Coronary artery (tissue), 2 donors: Measurements from ENCODE around the gene RALGAPA2.

ENCODE experiments used
- DNase-seq: peaks from one replicate; pipeline ENCODE4 v3.0.0-alpha.2; 2017; ENCODE audit warnings: low spot score
- H3K27ac ChIP-seq, 2 donors: fragments of 200-600 bp; sonication (generic); one replicate each; pipeline ENCODE4 v1.5.1; 2016 to 2019
- H3K4me3 ChIP-seq: fragments of 200-600 bp; sonication (generic); 2 replicates; pipeline ENCODE4 v1.5.1; 2016; ENCODE audit warnings: mild to moderate bottlenecking, moderate library complexity
- TF ChIP-seq, protein P1 (sequence below): fragments of 200-600 bp; sonication (generic); IDR thresholded peaks from one replicate; pipeline ENCODE4 v1.5.1; 2019; ENCODE audit warnings: antibody characterized with exemption

RALGAPA2 gene

GRCh38 chr20:20561172-20561571, 151.3 kb downstream of the RALGAPA2 start:
- H3K27ac ChIP-seq: no peak overlapping the region
- no peak for DNase-seq
- TF ChIP-seq, protein P1, sequence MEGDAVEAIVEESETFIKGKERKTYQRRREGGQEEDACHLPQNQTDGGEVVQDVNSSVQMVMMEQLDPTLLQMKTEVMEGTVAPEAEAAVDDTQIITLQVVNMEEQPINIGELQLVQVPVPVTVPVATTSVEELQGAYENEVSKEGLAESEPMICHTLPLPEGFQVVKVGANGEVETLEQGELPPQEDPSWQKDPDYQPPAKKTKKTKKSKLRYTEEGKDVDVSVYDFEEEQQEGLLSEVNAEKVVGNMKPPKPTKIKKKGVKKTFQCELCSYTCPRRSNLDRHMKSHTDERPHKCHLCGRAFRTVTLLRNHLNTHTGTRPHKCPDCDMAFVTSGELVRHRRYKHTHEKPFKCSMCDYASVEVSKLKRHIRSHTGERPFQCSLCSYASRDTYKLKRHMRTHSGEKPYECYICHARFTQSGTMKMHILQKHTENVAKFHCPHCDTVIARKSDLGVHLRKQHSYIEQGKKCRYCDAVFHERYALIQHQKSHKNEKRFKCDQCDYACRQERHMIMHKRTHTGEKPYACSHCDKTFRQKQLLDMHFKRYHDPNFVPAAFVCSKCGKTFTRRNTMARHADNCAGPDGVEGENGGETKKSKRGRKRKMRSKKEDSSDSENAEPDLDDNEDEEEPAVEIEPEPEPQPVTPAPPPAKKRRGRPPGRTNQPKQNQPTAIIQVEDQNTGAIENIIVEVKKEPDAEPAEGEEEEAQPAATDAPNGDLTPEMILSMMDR: no peak

DNA sequence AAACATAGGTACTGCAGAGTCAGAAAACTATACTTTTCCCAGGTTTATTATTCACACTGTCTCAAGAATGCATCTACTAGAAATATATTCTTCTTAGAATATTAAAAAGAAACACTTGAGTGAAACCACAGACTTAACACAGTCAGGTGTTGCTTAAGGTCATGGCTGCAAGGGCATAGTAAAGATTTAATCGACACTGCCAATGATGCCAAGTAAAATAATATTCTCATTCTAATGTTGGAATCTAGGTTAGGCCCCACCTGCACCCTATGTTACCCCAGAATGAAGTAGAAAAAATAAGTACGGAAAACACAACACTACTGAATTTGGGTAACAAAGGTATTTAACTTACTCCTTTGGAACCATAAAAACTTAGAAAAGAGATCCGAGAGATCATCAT, 155.0 kb downstream of the RALGAPA2 start:
- no peak for DNase-seq
- H3K27ac ChIP-seq: no peak overlapping the region
- TF ChIP-seq, protein P1: no peak
- no peak overlapping the region for H3K4me3 ChIP-seq

More at GRCh38 chr20:20561172-20561571, 151.3 kb downstream of the RALGAPA2 start:
- no peak overlapping the region for H3K4me3 ChIP-seq

- no peak overlapping the region for H3K27ac ChIP-seq
- H3K4me3 ChIP-seq: no peak overlapping the region
- TF ChIP-seq, protein P1: no peak
- DNase-seq: no peak
Observed at GRCh38 chr20:20555838-20556237, 156.6 kb downstream of the RALGAPA2 start.

DNA sequence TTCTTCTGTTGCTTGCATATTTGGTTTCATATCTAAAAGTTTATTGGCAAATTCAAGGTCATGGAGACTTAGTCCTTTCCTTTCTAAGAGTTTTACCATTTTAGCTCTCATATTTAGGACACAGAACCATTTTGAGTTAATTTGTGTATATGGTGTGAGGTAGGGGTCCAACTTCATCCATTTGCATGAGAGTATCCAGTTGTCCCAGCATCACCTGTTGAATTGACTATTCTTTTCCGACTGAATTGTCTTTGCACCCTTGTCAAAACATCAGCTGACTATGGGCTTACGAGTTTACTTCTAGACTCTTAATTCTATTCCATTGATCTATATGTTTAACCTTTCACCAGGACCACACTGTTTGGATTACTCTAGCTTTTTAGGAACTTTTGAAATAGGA, 157.5 kb downstream of the RALGAPA2 start:
- DNase-seq: no peak
- TF ChIP-seq, protein P1: no peak
- H3K27ac ChIP-seq: no peak overlapping the region
- H3K4me3 ChIP-seq: no peak overlapping the region

- no peak overlapping the region for H3K4me3 ChIP-seq
- DNase-seq: no peak
- TF ChIP-seq, protein P1: no peak
- H3K27ac ChIP-seq: no peak overlapping the region
Observed at GRCh38 chr20:20553541-20553940, 158.9 kb downstream of the RALGAPA2 start.

DNA sequence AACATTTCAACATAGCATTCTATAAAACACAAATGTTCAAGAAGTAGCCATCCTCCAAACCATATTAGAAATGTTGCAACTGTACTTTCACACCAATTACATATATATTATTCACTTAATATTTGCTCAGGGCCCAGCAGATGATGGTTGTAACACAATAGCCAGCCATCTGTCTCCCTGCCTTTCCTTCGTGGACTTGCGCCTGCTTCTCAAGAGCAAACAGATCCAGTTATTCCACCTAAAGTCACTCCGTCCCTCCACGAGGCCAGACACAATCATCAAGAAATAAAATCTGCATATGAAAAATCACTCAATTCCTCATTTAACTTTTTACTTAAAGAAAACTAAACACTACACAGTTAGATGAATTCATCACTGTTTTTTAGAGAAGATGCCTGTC, 160.4 kb downstream of the RALGAPA2 start:
- no peak for DNase-seq
- TF ChIP-seq, protein P1: no peak
- no peak overlapping the region for H3K27ac ChIP-seq

GRCh38 chr20:20551409-20551808, 161.0 kb downstream of the RALGAPA2 start:
- H3K4me3 ChIP-seq: no peak overlapping the region
- no peak overlapping the region for H3K27ac ChIP-seq
- no peak for DNase-seq
- TF ChIP-seq, protein P1: no peak

More for the DNA sequence above, 160.4 kb downstream of the RALGAPA2 start:
- no peak overlapping the region for H3K4me3 ChIP-seq
